Naive thymus-derived CD8-positive, alpha-beta T cell (primary cell): Measurements from ENCODE around the gene RARB. TPM values are rescaled to one million over a fixed set of nuclear protein-coding genes. Genes with fewer than 3 reads are reported as not detected.
A peak's percentile ranks its signal among the peaks of the same experiment; 100 is the strongest.

Experiments used
- ATAC-seq, 2 donors: fragments of 150-1000 bp; cut with Tn5 transposase in 1 of 2; sonication (Bioruptor Pico), chemical (Tn5 transposase) in 1 of 2; 1 replicate in 1 of 2; 2 replicates in 1 of 2; pipeline ENCODE4 v1.10.0; 2021; ENCODE audit warnings: mild to moderate bottlenecking in 2 of 2, moderate library complexity in 2 of 2
- POLR2A ChIA-PET: fragments of 350-600 bp; sonication (Branson Sonifier 250); formaldehyde crosslinking; loops from one replicate; lab custom pipeline; 2021; ENCODE audit warnings: antibody characterized with exemption; lab: Charles Lee
- DNase-seq, 10 donors: peaks; one replicate each; pipeline versions ENCODE4 v3.0.0 to v3.0.0-alpha.2; 2020 to 2022
- H3K27ac Mint-ChIP-seq, 10 donors: one replicate each; pipeline ENCODE4 v1.8.0; 2020 to 2022; ENCODE audit warnings: mild to moderate bottlenecking in 10 of 10, mixed read lengths in 10 of 10, moderate library complexity in 4 of 10, inconsistent platforms in 1 of 10
- H3K27me3 Mint-ChIP-seq, 5 donors: one replicate each; pipeline ENCODE4 v1.8.0; 2021 to 2022; ENCODE audit warnings: mixed read lengths in 5 of 5
- H3K36me3 Mint-ChIP-seq, 3 donors: one replicate each; pipeline ENCODE4 v1.8.0; 2020 to 2022; ENCODE audit warnings: mixed read lengths in 3 of 3, mild to moderate bottlenecking in 2 of 3, inconsistent platforms in 1 of 3
- H3K4me1 Mint-ChIP-seq, 4 donors: one replicate each; pipeline ENCODE4 v1.8.0; 2021 to 2022; ENCODE audit warnings: mixed read lengths in 4 of 4
- H3K4me3 Mint-ChIP-seq, 10 donors: one replicate each; pipeline ENCODE4 v1.8.0; 2020 to 2022; ENCODE audit warnings: mild to moderate bottlenecking in 10 of 10, mixed read lengths in 10 of 10, moderate library complexity in 6 of 10, inconsistent platforms in 1 of 10
- H3K9me3 Mint-ChIP-seq, 9 donors: one replicate each; pipeline ENCODE4 v1.8.0; 2020 to 2022; ENCODE audit warnings: mixed read lengths in 9 of 9, mild to moderate bottlenecking in 3 of 9, inconsistent platforms in 1 of 9, moderate library complexity in 1 of 9
- polyA plus RNA-seq, 3 donors: library from polyadenylated mRNA; unstranded; fragments of 300-500 nt; fragmentation: Illumina TruSeq; gene quantifications; one replicate each; pipeline ENCODE4 v1.2.3, GENCODE V29; 2021
- total RNA-seq, 8 experiments: library from RNA in 2 of 8; stranded (reverse) in 2 of 8; gene quantifications; one replicate each; pipeline ENCODE4 v1.2.3 and lab custom pipeline; 2021 to 2026

Gene RARB
- total and polyA plus RNA-seq, 5 experiments from 2014 or later = 0.09 TPM; not detected in 4

DNA sequence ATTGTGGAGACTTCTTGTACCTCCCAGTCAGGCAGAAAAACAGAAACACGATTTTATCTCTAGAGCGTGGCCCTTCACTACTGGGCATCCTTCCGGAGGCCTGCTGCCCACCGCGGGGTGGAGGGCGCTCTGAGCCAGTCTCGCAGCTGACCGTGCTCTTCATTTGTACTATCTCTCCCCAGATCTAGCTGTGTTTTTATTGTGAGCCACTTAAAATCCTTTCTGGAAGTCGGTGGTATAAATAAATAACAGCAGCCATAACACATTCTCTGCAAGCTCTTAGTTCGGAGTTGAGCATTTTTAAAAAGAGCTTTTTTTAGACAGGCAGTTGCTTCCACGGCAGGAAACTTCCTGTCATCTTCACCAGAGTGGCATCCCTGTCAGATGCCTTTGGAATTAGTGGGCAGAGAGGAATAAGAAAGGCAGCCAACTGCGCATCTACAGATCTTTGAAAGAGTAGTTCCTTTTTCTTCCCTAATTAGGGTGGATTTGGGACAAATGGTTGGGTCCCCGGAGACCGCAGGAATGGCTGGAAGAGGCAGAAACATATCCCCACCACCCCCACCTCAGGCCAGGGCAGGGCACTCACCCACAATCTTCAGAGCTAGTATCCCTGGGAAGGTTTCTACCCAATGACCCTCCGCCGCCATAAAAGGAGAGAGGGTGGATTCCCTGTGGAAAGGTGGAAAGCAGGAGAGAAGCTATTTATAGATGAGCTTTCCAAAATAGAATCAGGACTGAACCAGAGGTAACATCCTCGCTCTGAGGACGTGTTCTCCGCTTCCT is 145.5 kb downstream of the RARB start:
- H3K4me3 Mint-ChIP-seq = no peak overlapping the region
- peaks cover 0 to 17% (median 11%) of the 10 kb centered on the region in 5 donors for H3K27me3 Mint-ChIP-seq
- H3K4me1 Mint-ChIP-seq = no peaks in the 10 kb centered on the region
- H3K9me3 Mint-ChIP-seq = no peaks in the 10 kb centered on the region
- POLR2A ChIA-PET = interaction anchor here (0.6 kb wide), 1 partner anchor 19 kb away, joined by 3 read pairs; no protein-coding TSS in a partner anchor
- no peaks in the 10 kb centered on the region for H3K36me3 Mint-ChIP-seq
- DNase-seq (no peak), ATAC-seq (no peak)
- no peak overlapping the region for H3K27ac Mint-ChIP-seq

DNA sequence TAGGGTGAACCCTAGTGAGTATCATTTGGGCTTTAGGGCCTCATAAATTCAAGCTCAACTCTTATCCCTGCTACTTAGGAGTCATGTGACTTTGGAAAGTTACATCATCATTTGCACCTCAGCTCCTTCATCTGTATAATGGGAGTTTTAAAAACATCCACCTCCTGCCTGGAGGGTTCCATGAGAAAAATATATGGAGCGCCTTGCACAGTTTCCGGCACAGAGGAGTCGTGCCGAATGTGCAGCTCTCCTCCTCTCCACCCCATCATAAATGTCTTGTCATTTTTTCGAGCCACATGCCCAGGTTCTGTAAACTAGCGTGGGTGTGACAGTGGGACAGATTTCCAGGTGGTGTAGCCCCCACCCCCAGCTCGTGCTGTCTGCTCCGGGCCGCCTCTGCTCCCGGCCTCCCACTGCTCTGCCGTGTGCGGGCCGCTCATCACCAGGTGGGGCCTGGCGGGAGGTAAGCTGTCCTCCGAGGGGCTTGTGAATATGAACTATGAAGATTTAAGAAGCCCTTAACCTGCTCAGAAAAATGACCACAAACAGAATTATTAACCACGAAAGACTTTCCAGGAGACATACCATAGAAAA is 146.2 kb downstream of the RARB start:
- Mint-ChIP-seq H3K4me1 (no peaks in the 10 kb centered on the region), H3K27me3 (peaks cover 0 to 19% (median 11%) of the 10 kb centered on the region in 5 donors), H3K4me3 (no peak overlapping the region), H3K36me3 (no peaks in the 10 kb centered on the region), H3K27ac (no peak overlapping the region), H3K9me3 (no peaks in the 10 kb centered on the region)
- POLR2A ChIA-PET = no interaction called here
- ATAC-seq (no peak), DNase-seq (no peak)

DNA sequence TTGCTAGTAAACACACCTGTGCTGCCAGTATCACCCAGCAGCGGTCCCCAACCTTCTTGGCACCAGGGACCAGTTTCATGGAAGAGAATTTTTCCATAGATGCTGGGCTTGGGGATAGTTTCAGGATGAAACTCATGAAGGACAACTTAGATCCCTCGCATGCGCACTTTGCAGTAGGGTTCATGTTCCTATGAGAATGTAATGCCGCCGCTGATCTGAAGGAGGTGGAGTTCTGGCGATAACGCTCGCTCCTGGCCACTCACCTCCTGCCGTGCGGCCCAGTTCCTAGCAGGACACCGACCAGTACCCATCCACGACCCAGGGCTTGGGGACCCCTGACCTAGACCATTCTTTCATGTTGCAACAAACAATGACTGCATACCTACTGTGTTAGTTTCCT is 146.9 kb downstream of the RARB start:
- no peak overlapping the region for H3K4me3 Mint-ChIP-seq
- POLR2A ChIA-PET = no interaction called here
- no peaks in the 10 kb centered on the region for H3K36me3 Mint-ChIP-seq
- H3K9me3 Mint-ChIP-seq = no peaks in the 10 kb centered on the region
- DNase-seq = no peak
- H3K27ac Mint-ChIP-seq = no peak overlapping the region
- H3K27me3 Mint-ChIP-seq = peaks cover 1 to 19% (median 11%) of the 10 kb centered on the region in 5 donors
- no peaks in the 10 kb centered on the region for H3K4me1 Mint-ChIP-seq
- no peak for ATAC-seq

DNA sequence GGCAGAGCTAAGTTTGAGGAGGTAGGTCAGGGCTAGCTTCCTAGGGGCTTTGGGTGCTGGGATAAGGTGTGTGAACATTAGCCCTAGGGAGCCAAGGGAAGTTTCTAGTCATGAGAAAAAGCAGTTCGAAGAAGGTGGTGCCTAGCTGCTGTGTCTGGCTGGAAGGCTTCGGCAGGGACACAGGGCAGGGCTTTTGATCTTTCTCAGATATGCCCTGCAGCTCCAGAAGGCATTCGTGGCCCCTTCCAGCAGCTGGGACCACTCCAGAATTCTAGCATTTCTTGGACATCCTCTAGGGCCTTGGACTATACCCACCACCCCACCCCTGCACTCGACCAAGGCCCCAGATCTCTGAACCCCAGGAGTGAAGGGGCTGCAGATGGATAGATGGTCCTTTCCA is 148.1 kb downstream of the RARB start:
- no peaks in the 10 kb centered on the region for H3K36me3 Mint-ChIP-seq
- DNase-seq (no peak), ATAC-seq (no peak)
- no peak overlapping the region for H3K27ac Mint-ChIP-seq
- no peaks in the 10 kb centered on the region for H3K4me1 Mint-ChIP-seq
- H3K27me3 Mint-ChIP-seq = peaks cover 1 to 20% (median 11%) of the 10 kb centered on the region in 5 donors
- POLR2A ChIA-PET = no interaction called here
- H3K9me3 Mint-ChIP-seq = no peaks in the 10 kb centered on the region
- no peak overlapping the region for H3K4me3 Mint-ChIP-seq

DNA sequence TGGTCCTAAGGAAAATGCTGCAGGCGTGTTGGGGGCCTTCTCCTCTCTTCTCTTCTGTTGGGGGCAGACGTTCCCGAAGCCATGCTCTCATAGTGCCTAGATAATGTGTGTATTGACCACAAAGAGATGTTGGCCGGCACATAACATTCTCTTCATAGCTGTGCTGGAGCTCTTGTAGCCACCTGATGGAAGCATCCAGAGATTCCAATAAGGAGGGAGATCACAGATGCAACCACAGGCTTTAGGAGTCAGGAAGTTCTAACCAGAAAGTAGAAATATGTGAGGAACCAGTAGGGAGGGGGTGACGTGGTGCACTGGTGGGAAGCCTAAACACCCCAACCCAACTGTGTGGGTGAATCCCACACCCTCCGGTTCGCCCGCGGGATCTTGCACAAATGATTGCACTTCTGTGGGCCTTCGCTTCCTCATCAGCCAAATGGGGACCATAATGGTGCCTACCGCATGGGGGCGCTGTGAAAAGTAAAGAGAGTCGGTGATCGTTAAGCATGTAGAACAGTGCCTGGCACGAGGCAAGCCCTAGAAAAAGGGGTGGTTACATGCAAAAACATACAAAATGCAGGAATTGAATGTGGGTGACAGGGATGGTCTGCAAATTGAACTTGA is 148.9 kb downstream of the RARB start:
- POLR2A ChIA-PET = no interaction called here
- Mint-ChIP-seq H3K27ac (no peak overlapping the region), H3K9me3 (no peaks in the 10 kb centered on the region), H3K4me3 (no peak overlapping the region), H3K36me3 (no peaks in the 10 kb centered on the region), H3K27me3 (peaks cover 1 to 28% (median 11%) of the 10 kb centered on the region in 5 donors), H3K4me1 (no peaks in the 10 kb centered on the region)
- ATAC-seq (no peak), DNase-seq (no peak)

DNA sequence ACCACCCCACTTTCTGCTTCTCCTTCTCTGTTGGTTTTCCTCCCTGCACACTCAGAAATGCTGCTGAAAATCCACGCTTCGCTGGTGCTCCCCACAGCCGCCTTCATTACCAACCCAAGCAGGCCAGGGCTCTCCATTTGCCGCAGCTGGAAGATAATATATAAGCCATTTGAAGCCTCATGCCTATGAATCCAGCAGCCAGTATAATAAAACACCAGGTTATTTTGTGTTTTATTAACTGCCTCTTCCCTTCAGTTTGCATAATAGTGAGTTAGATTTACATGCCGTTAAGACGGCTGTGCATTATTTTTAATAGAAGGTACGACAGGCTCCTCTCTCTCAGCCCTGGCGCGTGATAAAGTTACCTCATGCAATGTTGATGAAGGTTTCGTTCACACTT is 150.0 kb downstream of the RARB start:
- no peak for DNase-seq
- peaks cover 1 to 39% (median 11%) of the 10 kb centered on the region in 5 donors for H3K27me3 Mint-ChIP-seq
- POLR2A ChIA-PET = no interaction called here
- H3K4me3 Mint-ChIP-seq = no peak overlapping the region
- H3K9me3 Mint-ChIP-seq = no peaks in the 10 kb centered on the region
- no peaks in the 10 kb centered on the region for H3K4me1 Mint-ChIP-seq
- H3K36me3 Mint-ChIP-seq = no peaks in the 10 kb centered on the region
- no peak for ATAC-seq
- no peak overlapping the region for H3K27ac Mint-ChIP-seq

DNA sequence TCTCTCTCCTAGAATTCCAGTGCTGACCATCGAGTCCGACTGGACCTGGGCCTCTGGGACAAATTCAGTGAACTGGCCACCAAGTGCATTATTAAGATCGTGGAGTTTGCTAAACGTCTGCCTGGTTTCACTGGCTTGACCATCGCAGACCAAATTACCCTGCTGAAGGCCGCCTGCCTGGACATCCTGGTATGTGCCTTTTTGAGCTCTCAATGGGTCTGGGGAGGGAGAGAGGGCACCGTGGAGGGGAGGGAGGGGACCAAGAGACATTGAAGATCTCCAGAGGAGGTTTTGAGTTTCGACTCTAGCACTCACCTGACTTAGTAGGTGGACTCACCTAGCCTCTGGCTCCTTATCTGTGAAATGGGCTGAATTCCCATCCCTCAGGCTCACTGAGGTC is 152.5 kb downstream of the RARB start:
- Mint-ChIP-seq H3K4me3 (no peak overlapping the region), H3K27me3 (peaks cover 1 to 41% (median 9%) of the 10 kb centered on the region in 5 donors), H3K27ac (no peak overlapping the region), H3K36me3 (no peaks in the 10 kb centered on the region), H3K9me3 (no peaks in the 10 kb centered on the region), H3K4me1 (no peaks in the 10 kb centered on the region)
- ATAC-seq = no peak
- POLR2A ChIA-PET = no interaction called here
- DNase-seq = no peak

DNA sequence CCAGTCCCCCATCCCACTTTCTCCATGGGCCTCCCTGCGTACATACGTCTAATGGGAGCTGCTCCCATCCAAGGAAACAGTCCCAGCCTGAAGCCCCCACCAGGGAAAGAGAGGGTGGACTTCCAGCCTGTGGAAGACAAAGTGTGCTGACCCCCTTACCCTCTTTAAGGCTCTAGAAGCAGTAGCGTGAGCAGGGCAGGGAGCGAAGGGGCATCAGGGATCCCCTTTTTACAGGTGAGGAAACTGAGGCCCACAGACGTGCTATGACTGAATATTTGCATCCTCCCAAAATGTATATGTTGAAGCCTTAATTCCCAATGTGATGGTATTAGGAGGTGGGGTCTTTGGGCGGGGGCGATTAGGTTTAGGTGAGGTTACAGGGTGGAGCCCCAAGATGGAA is 153.3 kb downstream of the RARB start:
- H3K4me3 Mint-ChIP-seq = no peak overlapping the region
- DNase-seq (no peak), ATAC-seq (no peak)
- no peaks in the 10 kb centered on the region for H3K36me3 Mint-ChIP-seq
- no peaks in the 10 kb centered on the region for H3K9me3 Mint-ChIP-seq
- no peaks in the 10 kb centered on the region for H3K4me1 Mint-ChIP-seq
- no peak overlapping the region for H3K27ac Mint-ChIP-seq
- peaks cover 1 to 40% (median 8%) of the 10 kb centered on the region in 5 donors for H3K27me3 Mint-ChIP-seq
- POLR2A ChIA-PET = no interaction called here

DNA sequence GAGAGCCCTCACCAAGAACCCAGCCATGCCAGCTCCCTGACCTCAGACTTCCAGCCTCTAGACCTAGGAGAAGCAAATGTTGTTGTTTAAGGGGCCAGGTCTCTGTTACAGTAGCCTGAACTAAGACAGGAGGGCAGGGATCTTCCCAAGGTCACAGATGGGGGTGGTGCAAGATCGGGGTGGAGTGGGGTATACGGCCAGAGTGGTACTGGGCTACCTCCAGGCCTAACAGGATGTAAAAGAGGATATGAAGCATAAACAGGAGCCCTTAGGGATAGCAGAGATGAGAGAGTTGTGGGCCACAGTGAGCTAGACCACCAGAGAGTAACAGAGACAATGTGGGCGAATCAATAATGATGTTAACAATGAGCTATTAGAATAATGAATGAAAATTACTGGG is 153.8 kb downstream of the RARB start:
- peaks cover 1 to 35% (median 7%) of the 10 kb centered on the region in 5 donors for H3K27me3 Mint-ChIP-seq
- no peaks in the 10 kb centered on the region for H3K36me3 Mint-ChIP-seq
- no peak for DNase-seq
- no peaks in the 10 kb centered on the region for H3K9me3 Mint-ChIP-seq
- POLR2A ChIA-PET = no interaction called here
- ATAC-seq = no peak
- H3K4me3 Mint-ChIP-seq = no peak overlapping the region
- no peak overlapping the region for H3K27ac Mint-ChIP-seq
- H3K4me1 Mint-ChIP-seq = no peaks in the 10 kb centered on the region

DNA sequence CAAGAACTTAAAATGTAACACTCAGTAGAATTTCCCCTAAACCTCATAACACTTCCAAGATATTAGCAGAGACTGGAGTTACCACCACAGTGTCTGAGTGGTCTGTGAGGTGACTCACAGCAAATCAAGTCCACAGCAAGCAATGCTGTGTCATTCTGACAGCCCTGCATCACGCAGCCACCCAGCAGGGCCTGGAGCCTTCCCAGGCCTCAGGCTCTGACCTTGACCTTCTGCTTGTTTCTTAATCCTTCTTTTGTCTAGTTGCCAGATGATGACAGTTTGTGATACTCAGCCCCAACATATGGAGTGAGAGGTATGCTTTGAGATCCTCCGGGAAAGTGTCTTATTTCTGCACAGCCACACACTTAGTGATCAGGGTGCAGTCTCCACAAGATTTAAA is 154.2 kb downstream of the RARB start:
- no peaks in the 10 kb centered on the region for H3K9me3 Mint-ChIP-seq

DNA sequence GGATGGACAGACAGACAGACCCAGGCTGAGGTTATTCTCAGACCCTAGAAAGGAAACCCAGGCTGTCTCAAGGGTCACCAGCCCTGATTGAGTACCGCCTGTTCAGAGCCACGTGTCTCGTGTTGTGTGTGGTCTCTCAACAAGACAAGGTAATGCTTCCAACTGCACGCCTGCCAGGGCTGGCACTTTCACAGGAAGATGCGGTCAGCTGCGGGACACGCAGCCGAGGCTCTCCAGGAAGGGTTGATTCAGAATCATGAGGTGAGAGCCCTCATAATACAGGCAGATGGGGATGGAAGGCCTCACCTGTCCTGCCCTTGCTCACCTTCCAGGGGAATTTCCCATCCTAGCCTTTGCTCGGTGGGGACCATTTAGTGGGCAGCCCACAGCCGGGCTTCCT is 155.3 kb downstream of the RARB start:
- no peak for ATAC-seq
- Mint-ChIP-seq H3K4me1 (no peaks in the 10 kb centered on the region), H3K4me3 (no peak overlapping the region), H3K27me3 (peaks cover 1 to 26% (median 3%) of the 10 kb centered on the region in 5 donors), H3K36me3 (no peaks in the 10 kb centered on the region), H3K27ac (no peak overlapping the region), H3K9me3 (no peaks in the 10 kb centered on the region)
- no peak for DNase-seq
- POLR2A ChIA-PET = no interaction called here

More for the DNA sequence above, 154.2 kb downstream of the RARB start:
- Mint-ChIP-seq H3K27ac (no peak overlapping the region), H3K4me3 (peak overlapping the region in 1 of 10 donors; percentile 30), H3K36me3 (no peaks in the 10 kb centered on the region), H3K4me1 (no peaks in the 10 kb centered on the region), H3K27me3 (peaks cover 1 to 31% (median 5%) of the 10 kb centered on the region in 5 donors)
- ATAC-seq (no peak), DNase-seq (no peak)
- POLR2A ChIA-PET = no interaction called here

DNA sequence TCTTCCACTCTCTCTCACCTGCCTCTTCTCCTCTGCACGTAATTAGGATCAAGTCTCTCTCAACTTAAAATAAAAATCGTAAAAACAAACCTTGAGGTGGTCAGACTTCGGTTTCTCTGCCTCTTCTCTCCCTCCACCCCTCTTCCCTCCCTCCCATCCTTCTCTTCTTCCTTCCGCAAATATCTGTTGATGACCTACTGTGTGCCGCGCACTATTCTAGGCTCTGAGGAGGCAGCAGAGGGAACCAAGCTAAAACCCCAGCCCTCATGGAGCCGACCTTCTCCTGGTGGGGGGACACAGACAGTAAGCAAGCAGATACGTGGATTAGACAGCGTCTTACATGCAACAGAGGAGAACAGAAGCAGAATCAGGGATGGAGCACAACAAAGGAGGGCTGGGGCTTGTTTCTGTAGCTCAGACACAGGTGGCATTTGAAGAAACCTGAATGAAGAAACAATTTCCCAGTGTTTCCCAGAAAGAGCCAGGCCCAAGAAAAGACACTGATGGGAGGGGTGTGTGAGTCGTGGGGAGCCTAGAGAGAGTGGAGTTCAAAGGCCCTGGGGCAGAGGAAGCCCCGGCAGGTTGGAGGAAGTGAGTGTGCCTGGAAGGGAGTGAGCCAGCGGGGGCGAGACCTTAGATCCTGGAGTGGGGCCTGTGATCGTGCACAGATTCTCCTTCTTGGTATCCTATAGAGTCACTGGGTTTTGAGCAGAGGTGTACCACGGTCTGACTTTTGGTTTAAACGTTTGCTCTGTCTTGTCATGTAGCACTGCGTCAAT is 156.1 kb downstream of the RARB start:
- Mint-ChIP-seq H3K27me3 (peaks cover 1 to 21% (median 2%) of the 10 kb centered on the region in 5 donors), H3K27ac (peak overlapping the region in 2 of 10 donors; percentile 43 to 68), H3K4me3 (no peak overlapping the region), H3K36me3 (no peaks in the 10 kb centered on the region), H3K9me3 (no peaks in the 10 kb centered on the region), H3K4me1 (no peaks in the 10 kb centered on the region)
- ATAC-seq (no peak), DNase-seq (no peak)
- POLR2A ChIA-PET = no interaction called here
